ENCODE data around the gene ADAMTS20.

ADAMTS20 gene

DNA sequence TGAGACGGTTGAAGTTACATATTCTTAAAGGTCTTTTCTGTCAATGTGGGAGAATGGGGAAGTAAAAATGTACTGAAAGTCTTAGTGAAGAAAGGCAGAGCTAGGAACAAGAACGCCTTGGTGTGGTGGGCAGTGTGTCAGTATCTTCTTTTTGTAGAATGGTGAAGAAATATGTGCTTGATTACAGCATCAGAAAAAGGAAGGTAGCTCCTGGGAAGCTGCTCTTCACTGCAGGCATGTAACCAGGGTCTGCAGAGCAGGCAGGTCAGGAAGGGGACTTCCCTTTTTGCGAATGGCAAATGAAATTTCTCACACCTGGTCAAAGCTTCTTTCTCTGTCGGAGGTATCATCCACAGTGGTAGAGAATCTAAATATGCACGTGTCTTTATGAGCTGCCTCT is 226.2 kb downstream of the ADAMTS20 start:
- no peaks in the 10 kb centered on the region for H4K20me1 ChIP-seq (ENCODE audit: low read depth, low read length)
- no peaks in the 10 kb centered on the region for H3K9me3 ChIP-seq (ENCODE audit: insufficient read depth, low read length)
- H3K4me3 ChIP-seq (ENCODE audit: insufficient read depth, low read length, poor library complexity, severe bottlenecking) = no peak overlapping the region
- no peaks in the 10 kb centered on the region for H3K79me2 ChIP-seq (ENCODE audit: insufficient read depth, low read length)
- H3K27ac ChIP-seq (ENCODE audit: low read depth, low read length) = no peak overlapping the region
- no peaks in the 10 kb centered on the region for H3K36me3 ChIP-seq (ENCODE audit: low read length)
- no peak overlapping the region for H3K4me2 ChIP-seq (ENCODE audit: low read depth, low read length, poor library complexity, severe bottlenecking)
- no peaks in the 10 kb centered on the region for H3F3A ChIP-seq (ENCODE audit: insufficient read depth)
- TF ChIP-seq EZH2phosphoT487 (conservative IDR thresholded peaks at IDR 0.05; ENCODE audit: low read length) = no peak
- TF ChIP-seq, protein P1, sequence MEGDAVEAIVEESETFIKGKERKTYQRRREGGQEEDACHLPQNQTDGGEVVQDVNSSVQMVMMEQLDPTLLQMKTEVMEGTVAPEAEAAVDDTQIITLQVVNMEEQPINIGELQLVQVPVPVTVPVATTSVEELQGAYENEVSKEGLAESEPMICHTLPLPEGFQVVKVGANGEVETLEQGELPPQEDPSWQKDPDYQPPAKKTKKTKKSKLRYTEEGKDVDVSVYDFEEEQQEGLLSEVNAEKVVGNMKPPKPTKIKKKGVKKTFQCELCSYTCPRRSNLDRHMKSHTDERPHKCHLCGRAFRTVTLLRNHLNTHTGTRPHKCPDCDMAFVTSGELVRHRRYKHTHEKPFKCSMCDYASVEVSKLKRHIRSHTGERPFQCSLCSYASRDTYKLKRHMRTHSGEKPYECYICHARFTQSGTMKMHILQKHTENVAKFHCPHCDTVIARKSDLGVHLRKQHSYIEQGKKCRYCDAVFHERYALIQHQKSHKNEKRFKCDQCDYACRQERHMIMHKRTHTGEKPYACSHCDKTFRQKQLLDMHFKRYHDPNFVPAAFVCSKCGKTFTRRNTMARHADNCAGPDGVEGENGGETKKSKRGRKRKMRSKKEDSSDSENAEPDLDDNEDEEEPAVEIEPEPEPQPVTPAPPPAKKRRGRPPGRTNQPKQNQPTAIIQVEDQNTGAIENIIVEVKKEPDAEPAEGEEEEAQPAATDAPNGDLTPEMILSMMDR (IDR thresholded peaks at IDR 0.05; ENCODE audit: insufficient read depth, low read length, poor library complexity, severe bottlenecking) = no peak
- no peak overlapping the region for H2AFZ ChIP-seq (ENCODE audit: low read depth, low read length, severe bottlenecking)
- no peaks in the 10 kb centered on the region for H3K9me2 ChIP-seq (replicated peaks; ENCODE audit: insufficient read depth, low read length)
- no peak overlapping the region for H3K9ac ChIP-seq (ENCODE audit: low read length)
- no peaks in the 10 kb centered on the region for H3K27me3 ChIP-seq (ENCODE audit: low read length)

DNA sequence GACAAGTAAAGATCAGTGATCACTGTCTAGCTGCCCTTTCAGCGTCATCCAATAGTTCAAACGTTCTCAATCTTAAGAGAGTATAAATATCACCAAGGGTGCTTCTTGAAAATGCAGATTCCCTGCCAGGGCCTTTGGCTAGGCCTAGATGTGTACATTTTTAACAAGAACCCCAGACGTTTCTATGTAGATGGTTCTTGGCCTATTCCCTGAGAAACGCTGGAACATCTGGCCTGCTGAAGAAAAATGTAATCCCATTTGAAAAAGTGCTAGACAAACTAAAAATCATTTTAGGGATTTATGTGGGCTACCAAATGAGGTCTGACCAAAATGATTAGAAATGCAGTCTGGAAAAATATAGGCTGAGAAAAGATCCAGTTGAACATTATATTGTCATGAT is 231.7 kb downstream of the ADAMTS20 start:
- Histone ChIP-seq H3F3A (ENCODE audit: insufficient read depth) (no peaks in the 10 kb centered on the region), H3K79me2 (ENCODE audit: insufficient read depth, low read length) (no peaks in the 10 kb centered on the region), H3K27ac (ENCODE audit: low read depth, low read length) (no peak overlapping the region), H3K4me2 (ENCODE audit: low read depth, low read length, poor library complexity, severe bottlenecking) (no peak overlapping the region), H4K20me1 (ENCODE audit: low read depth, low read length) (no peaks in the 10 kb centered on the region), H3K36me3 (ENCODE audit: low read length) (no peaks in the 10 kb centered on the region), H3K9me3 (ENCODE audit: insufficient read depth, low read length) (no peaks in the 10 kb centered on the region), H3K27me3 (ENCODE audit: low read length) (no peaks in the 10 kb centered on the region), H2AFZ (ENCODE audit: low read depth, low read length, severe bottlenecking) (no peak overlapping the region), H3K4me3 (ENCODE audit: insufficient read depth, low read length, poor library complexity, severe bottlenecking) (no peak overlapping the region), H3K9me2 (replicated peaks; ENCODE audit: insufficient read depth, low read length) (no peaks in the 10 kb centered on the region), H3K9ac (ENCODE audit: low read length) (no peak overlapping the region)
- TF ChIP-seq EZH2phosphoT487 (conservative IDR thresholded peaks at IDR 0.05; ENCODE audit: low read length) = no peak
- TF ChIP-seq, protein P1 (IDR thresholded peaks at IDR 0.05; ENCODE audit: insufficient read depth, low read length, poor library complexity, severe bottlenecking) = no peak

DNA sequence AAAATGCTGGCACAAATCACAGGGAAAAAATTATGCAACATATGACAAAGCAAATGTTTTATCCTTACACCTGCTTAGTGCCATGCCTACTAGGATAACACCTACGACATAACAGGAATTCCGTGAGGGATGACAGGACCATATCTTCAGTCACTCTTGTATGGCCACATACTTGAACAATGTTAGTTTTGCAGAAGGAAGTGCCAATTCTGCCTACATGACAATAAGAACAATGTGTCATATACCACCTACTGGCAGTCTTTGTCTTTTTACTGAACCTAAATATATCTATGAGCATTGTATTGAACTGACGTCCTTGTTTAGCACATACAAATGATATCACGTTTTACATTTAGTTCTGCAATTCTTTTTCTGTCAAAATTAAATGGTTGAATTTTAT is 234.0 kb downstream of the ADAMTS20 start:
- Histone ChIP-seq H3K9me3 (ENCODE audit: insufficient read depth, low read length) (no peaks in the 10 kb centered on the region), H3K27ac (ENCODE audit: low read depth, low read length) (no peak overlapping the region), H3K4me3 (ENCODE audit: insufficient read depth, low read length, poor library complexity, severe bottlenecking) (no peak overlapping the region), H3K27me3 (ENCODE audit: low read length) (no peaks in the 10 kb centered on the region), H3F3A (ENCODE audit: insufficient read depth) (no peaks in the 10 kb centered on the region), H3K9me2 (replicated peaks; ENCODE audit: insufficient read depth, low read length) (no peaks in the 10 kb centered on the region), H3K9ac (ENCODE audit: low read length) (no peak overlapping the region), H2AFZ (ENCODE audit: low read depth, low read length, severe bottlenecking) (no peak overlapping the region), H3K36me3 (ENCODE audit: low read length) (no peaks in the 10 kb centered on the region), H3K4me2 (ENCODE audit: low read depth, low read length, poor library complexity, severe bottlenecking) (no peak overlapping the region), H4K20me1 (ENCODE audit: low read depth, low read length) (no peaks in the 10 kb centered on the region), H3K79me2 (ENCODE audit: insufficient read depth, low read length) (no peaks in the 10 kb centered on the region)
- TF ChIP-seq EZH2phosphoT487 (conservative IDR thresholded peaks at IDR 0.05; ENCODE audit: low read length) = no peak
- TF ChIP-seq, protein P1 (IDR thresholded peaks at IDR 0.05; ENCODE audit: insufficient read depth, low read length, poor library complexity, severe bottlenecking) = no peak
